ENCODE measurements around the gene MPEG1.

- no peak for TF ChIP-seq PATZ1 (CRISPR knock-in tag; IDR thresholded peaks at IDR 0.05; ENCODE audit: borderline replicate concordance)
- TF ChIP-seq ZFP30 (CRISPR knock-in tag; IDR thresholded peaks at IDR 0.05) = no peak
- TF ChIP-seq BACH2 (CRISPR knock-in tag; IDR thresholded peaks at IDR 0.05; ENCODE audit: borderline replicate concordance) = no peak
- TF ChIP-seq RARB (CRISPR knock-in tag; IDR thresholded peaks at IDR 0.05) = no peak
- TF ChIP-seq OSR1 (CRISPR knock-in tag; IDR thresholded peaks at IDR 0.05) = no peak
- TF ChIP-seq TSHZ2 (CRISPR knock-in tag; IDR thresholded peaks at IDR 0.05) = no peak
- TF ChIP-seq GLIS3 (CRISPR knock-in tag; IDR thresholded peaks at IDR 0.05) = no peak
- TF ChIP-seq ESRRG (CRISPR knock-in tag; IDR thresholded peaks at IDR 0.05) = no peak
- TF ChIP-seq ISL1 (CRISPR knock-in tag; IDR thresholded peaks at IDR 0.05) = no peak
Measured at GRCh38 chr11:59179121-59179520, 33.6 kb downstream of the MPEG1 start.

All from SK-N-SH treated with all-trans-retinoic acid at 6 μM for 48 hours (cell line).